Endothelial cell of umbilical vein (primary cell): ENCODE data around the gene PPTC7. TPM values are rescaled to one million over a fixed set of nuclear protein-coding genes. Genes with fewer than 3 reads are reported as not detected.

ENCODE experiments used
- BruUV-seq: library from RNA; stranded (reverse); fragments of 400-500 nt; replicated peaks from 2 replicates; lab custom pipeline; 2021; lab: Mats Ljungman, UMichigan
- CTCF ChIA-PET: fragments of 300-600, 350-600 bp; sonication (Branson Sonifier 250); formaldehyde crosslinking; loops from one replicate; lab custom pipeline; 2021; ENCODE audit warnings: antibody characterized with exemption, inconsistent platforms; lab: Charles Lee
- POLR2A ChIA-PET: fragments of 300-600, 350-600 bp; sonication (Branson Sonifier 250); formaldehyde crosslinking; loops from one replicate; lab custom pipeline; 2021; ENCODE audit warnings: antibody characterized with exemption, inconsistent platforms; lab: Charles Lee
- DNase-seq: peaks from one replicate; pipeline ENCODE4 v3.0.0-alpha.2; 2011; ENCODE audit warnings: low read depth, low spot score
- FAIRE-seq: peaks from 2 replicates; lab custom pipeline; 2011; peaks lifted over from hg19 to GRCh38; lab: Jason Lieb, UNC
- H2AFZ ChIP-seq: 2 replicates; pipeline ENCODE4 v1.6.0; 2012; ENCODE audit warnings: low read depth, low read length, control low read depth, inconsistent platforms
- H3K27ac ChIP-seq: 2 replicates; pipeline ENCODE4 v1.5.1; 2011; ENCODE audit warnings: low read depth, mild to moderate bottlenecking, control low read depth, low read length, moderate library complexity; ENCODE audit not compliant: insufficient read depth
- H3K27me3 ChIP-seq, 2 experiments: 2 replicates each; pipeline versions ENCODE4 v1.6.0 to v1.6.1; 2011; ENCODE audit warnings: low read length in 2 of 2, mixed read lengths in 1 of 2; ENCODE audit not compliant: control insufficient read depth in 2 of 2, insufficient read depth in 2 of 2
- H3K36me3 ChIP-seq, 2 experiments: 2 replicates in 1 of 2; 3 replicates in 1 of 2; pipeline ENCODE4 v1.5.1; 2011; ENCODE audit warnings: low read length in 2 of 2, mild to moderate bottlenecking in 1 of 2, moderate library complexity in 1 of 2; ENCODE audit not compliant: control insufficient read depth in 2 of 2, insufficient read depth in 2 of 2; ENCODE audit errors: extremely low read depth in 1 of 2
- H3K4me1 ChIP-seq: 3 replicates; pipeline ENCODE4 v1.5.1; 2011; ENCODE audit warnings: mild to moderate bottlenecking, low read length; ENCODE audit not compliant: control insufficient read depth, insufficient read depth; ENCODE audit errors: extremely low read depth
- H3K4me2 ChIP-seq: 2 replicates; pipeline ENCODE4 v1.6.1; 2011; ENCODE audit warnings: low read length, control low read depth, mixed read lengths; ENCODE audit not compliant: insufficient read depth
- H3K4me3 ChIP-seq, 3 experiments: fragments of 200-600 bp in 1 of 3; sonication (generic), shearing (Covaris generic) in 1 of 3; replicated peaks in 1 of 3; 2 replicates each; pipeline ENCODE4 v1.5.1; 2011 to 2016; ENCODE audit warnings: control low read depth in 3 of 3, low read length in 3 of 3, mild to moderate bottlenecking in 2 of 3, inconsistent platforms in 1 of 3, low read depth in 1 of 3, moderate library complexity in 1 of 3; ENCODE audit not compliant: insufficient read depth in 1 of 3
- H3K79me2 ChIP-seq: 2 replicates; pipeline ENCODE4 v1.6.0; 2012; ENCODE audit warnings: low read length, inconsistent platforms; ENCODE audit not compliant: control insufficient read depth, insufficient read depth
- H3K9ac ChIP-seq: replicated peaks from 2 replicates; pipeline ENCODE3; 2011; ENCODE audit warnings: low read length, control low read depth; ENCODE audit not compliant: insufficient read depth; ENCODE audit errors: extremely low read depth
- H3K9me1 ChIP-seq: replicated peaks from 3 replicates; pipeline ENCODE4 v1.6.0; 2011; ENCODE audit warnings: mild to moderate bottlenecking, low read length; ENCODE audit not compliant: control insufficient read depth, insufficient read depth; ENCODE audit errors: extremely low read depth
- H3K9me3 ChIP-seq: replicated peaks from 2 replicates; pipeline ENCODE4 v1.5.1; 2012; ENCODE audit warnings: low read length, inconsistent platforms; ENCODE audit not compliant: control insufficient read depth, insufficient read depth
- H4K20me1 ChIP-seq: replicated peaks from 2 replicates; pipeline ENCODE3; 2011; ENCODE audit warnings: mild to moderate bottlenecking, low read length; ENCODE audit not compliant: control insufficient read depth, insufficient read depth; ENCODE audit errors: extremely low read depth
- CTCF ChIP-seq, 2 donors: IDR thresholded peaks; 1 replicate in 1 of 2; 2 replicates in 1 of 2; pipeline ENCODE4 v1.5.1; 2011; ENCODE audit warnings: low read length in 2 of 2, mild to moderate bottlenecking in 2 of 2, moderate library complexity in 2 of 2, control low read depth in 1 of 2, inconsistent platforms in 1 of 2, low read depth in 1 of 2; ENCODE audit not compliant: insufficient read depth in 1 of 2; ENCODE audit errors: extremely low read depth in 1 of 2
- EZH2 ChIP-seq: IDR thresholded peaks from 2 replicates; pipeline ENCODE4 v1.6.1; 2012; ENCODE audit warnings: borderline replicate concordance, low read depth, mild to moderate bottlenecking, moderate library complexity, low read length, inconsistent platforms; ENCODE audit not compliant: severe bottlenecking
- FOS ChIP-seq: IDR thresholded peaks from 2 replicates; pipeline ENCODE4 v1.6.1; 2011; ENCODE audit warnings: mild to moderate bottlenecking, low read length, moderate library complexity, borderline replicate concordance; ENCODE audit not compliant: insufficient read depth
- GATA2 ChIP-seq: IDR thresholded peaks from 2 replicates; pipeline ENCODE4 v1.7.0; 2011; ENCODE audit warnings: low read depth, mild to moderate bottlenecking, moderate library complexity, mixed read lengths, low read length; ENCODE audit not compliant: insufficient read length, insufficient read depth
- JUN ChIP-seq: IDR thresholded peaks from 2 replicates; pipeline ENCODE4 v1.6.1; 2011; ENCODE audit warnings: borderline replicate concordance, low read depth; ENCODE audit not compliant: insufficient read length, insufficient read depth
- MAX ChIP-seq: IDR thresholded peaks from 2 replicates; pipeline ENCODE4 v1.6.1; 2011; ENCODE audit not compliant: insufficient read depth, insufficient read length
- MYC ChIP-seq: IDR thresholded peaks from one replicate; pipeline ENCODE4 v1.6.1; 2011; ENCODE audit warnings: mild to moderate bottlenecking, low read depth, low read length
- POLR2A ChIP-seq: IDR thresholded peaks from 2 replicates; pipeline ENCODE4 v1.6.1; 2012; ENCODE audit warnings: low read depth, mild to moderate bottlenecking, control low read depth, low read length
- POLR2AphosphoS5 ChIP-seq: IDR thresholded peaks from 2 replicates; pipeline ENCODE4 v1.6.1; 2012; ENCODE audit warnings: low read depth, mild to moderate bottlenecking, control low read depth, low read length, moderate library complexity; ENCODE audit not compliant: insufficient read depth
- dilution Hi-C: fragments of 300-500 bp; cut with MboI; formaldehyde crosslinking; loops from one replicate; pipeline ENCODE4 v1.15.0; 2019; ENCODE audit warnings: low sequenced_read_pairs; ENCODE audit not compliant: extremely low pct_ligation_motif_present
- intact Hi-C: fragments of 100-400 bp; cut with micrococcal nuclease; formaldehyde crosslinking; loops from one replicate; pipeline ENCODE4 v1.10.0; 2022
- polyA plus RNA-seq, 4 experiments: library from polyadenylated mRNA; depleted of rRNA in 3 of 4; stranded (reverse) in 3 of 4; unstranded in 1 of 4; fragments of >200 nt; gene quantifications; 2 replicates each; pipeline versions ENCODE4 v1.2.1 to v1.2.3, GENCODE V29; 2011 to 2012; ENCODE audit warnings: missing spikeins in 1 of 4
- total RNA-seq: library from RNA; stranded (reverse); gene quantifications from 2 replicates; pipeline ENCODE4 v1.2.3, GENCODE V29; 2021

PPTC7 gene
- total and polyA plus RNA-seq, 2 donors (not counting 3 experiments of a cell fraction or from before 2014, with no cell fraction given): 8.4 to 15.2 TPM

GRCh38 chr12:110627500-110628195 is 44.5 kb upstream of the PPTC7 start:
- ChIA-PET CTCF (no interaction called here), POLR2A (no interaction called here)
- dilution Hi-C loops (no loop called here), intact Hi-C loops (no loop called here)
- Histone ChIP-seq H3K27ac (no peak overlapping the region), H3K9ac (no peak overlapping the region), H3K4me3 (no peak overlapping the region), H4K20me1 (no peaks in the 10 kb centered on the region), H3K27me3 (no peaks in the 10 kb centered on the region), H3K79me2 (no peaks in the 10 kb centered on the region), H2AFZ (no peak overlapping the region), H3K4me2 (no peak overlapping the region), H3K36me3 (no peaks in the 10 kb centered on the region), H3K4me1 (no peaks in the 10 kb centered on the region), H3K9me1 (no peaks in the 10 kb centered on the region), H3K9me3 (no peaks in the 10 kb centered on the region)
- BruUV-seq: no TSS peak
- DNase-seq (no peak), FAIRE-seq (no peak)
- TF ChIP-seq POLR2A (no peak), EZH2 (no peak), POLR2AphosphoS5 (no peak), MYC (no peak), GATA2 (no peak), MAX (no peak), CTCF (IDR thresholded peaks at IDR 0.05; ENCODE audit: extremely low read depth in 1 of 2, insufficient read depth in 1 of 2, low read depth in 1 of 2, low read length in 2 of 2) (no peak), FOS (no peak), JUN (no peak)
